HG02642 (cell line): ENCODE measurements around the gene PLAAT4.
"Not testable (repeated sequence)": the region's sequence is repeated elsewhere in the genome, so short reads cannot be mapped to it uniquely, and the experiment has no call there.

Experiments used
- ATAC-seq: cut with Tn5 transposase; IDR thresholded peaks from one replicate; pipeline ENCODE4 v1.9.1; 2021; ENCODE audit warnings: mild to moderate bottlenecking; ENCODE audit not compliant: unreplicated experiment, poor library complexity

PLAAT4 gene

DNA sequence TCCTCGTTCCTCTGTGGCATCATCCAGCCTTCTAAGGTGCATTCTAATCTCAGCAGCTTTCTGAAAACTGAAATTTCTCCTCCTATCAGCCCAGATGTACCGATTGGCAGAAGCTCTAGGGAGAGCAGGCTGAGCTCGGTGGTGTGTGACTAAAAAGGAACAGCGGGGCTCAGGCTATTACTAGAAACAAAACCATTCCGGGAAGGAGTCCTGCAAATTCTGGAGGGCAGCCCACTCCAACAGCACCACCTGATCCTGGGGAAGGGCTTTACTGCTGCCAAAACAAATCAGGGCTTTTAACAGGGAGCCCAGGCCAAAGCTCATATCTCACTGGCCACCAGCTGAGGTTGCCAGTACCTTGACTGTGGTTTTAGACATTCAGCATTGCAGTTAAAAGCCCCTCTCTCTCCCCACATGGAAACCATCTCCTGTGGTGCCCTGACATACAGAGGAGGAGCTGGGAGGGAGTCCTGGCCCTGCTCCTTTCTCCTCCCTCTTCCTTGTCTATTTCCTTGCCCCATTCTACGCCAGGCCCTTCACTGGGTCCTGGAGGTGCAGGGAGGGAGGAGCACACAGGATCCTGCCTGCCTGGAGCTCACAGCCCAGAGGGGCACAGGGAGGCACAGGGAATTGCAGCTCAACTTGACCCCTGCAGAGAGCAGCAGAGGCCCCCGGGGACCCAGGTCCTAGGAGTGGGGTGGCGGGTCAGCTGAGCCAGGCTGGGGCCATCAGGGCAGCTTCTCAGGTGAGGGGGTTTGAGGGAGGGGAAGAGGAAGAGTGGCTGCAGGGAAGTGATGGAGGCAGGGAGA is 889 bp downstream of the PLAAT4 start:
- ATAC-seq = no peak

DNA sequence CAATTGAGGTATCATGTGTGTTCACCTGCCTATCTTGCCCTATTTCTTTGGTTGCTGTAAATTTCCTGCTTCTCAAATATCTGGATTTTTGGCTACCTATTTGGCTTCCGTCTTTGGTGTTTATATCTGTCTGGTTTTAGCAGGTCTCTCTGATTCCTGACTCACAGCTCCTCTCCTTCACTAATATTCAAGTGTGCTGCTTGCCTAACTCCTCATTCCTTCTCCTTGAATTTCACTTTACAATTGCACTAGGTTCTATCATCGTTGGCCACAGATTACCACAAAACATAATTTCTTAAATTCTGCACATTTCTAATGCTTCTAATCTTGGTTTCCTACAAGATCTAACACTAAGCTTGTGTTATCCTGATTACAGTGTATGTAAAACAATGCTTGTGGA is 5.9 kb downstream of the PLAAT4 start:
- not testable (repeated sequence) for ATAC-seq

DNA sequence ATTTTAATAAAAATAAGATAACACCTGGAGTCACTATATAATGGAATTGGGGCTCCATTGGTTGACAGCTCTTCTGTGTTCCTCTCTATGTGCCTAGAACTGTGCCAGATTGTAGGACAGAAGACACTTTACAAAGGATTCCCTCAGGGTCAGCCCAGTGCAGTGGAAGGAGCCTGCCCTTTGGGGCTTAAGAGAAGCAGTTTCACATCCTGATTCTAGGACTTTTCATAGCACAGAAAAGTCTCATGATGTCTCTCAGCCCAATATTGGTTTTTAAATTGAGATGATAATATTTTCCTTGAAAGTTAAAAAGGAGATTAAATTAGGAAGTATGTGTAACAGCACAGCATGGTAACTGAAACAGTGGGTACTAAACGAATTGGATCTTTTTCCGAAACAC is 7.1 kb downstream of the PLAAT4 start:
- ATAC-seq = no peak

DNA sequence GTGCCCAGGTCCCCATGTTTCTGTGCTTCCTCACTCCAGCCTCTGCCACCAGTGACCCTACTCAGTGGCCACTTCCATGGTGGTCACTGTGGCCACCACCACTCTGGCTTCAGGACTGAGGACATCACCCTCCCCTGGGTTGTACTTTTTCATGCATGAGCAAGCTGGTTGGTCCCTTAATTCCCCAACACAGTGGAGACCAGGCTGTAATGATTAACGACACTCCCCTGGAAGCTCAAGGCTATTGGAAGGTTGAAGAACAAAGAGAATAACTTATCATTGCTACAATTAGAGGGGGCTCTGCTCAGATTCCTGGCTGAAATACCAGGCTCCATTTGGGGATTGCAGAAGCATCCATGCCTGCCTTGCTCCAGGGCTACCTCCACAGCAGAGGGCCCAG is 10.5 kb downstream of the PLAAT4 start:
- ATAC-seq = no peak

DNA sequence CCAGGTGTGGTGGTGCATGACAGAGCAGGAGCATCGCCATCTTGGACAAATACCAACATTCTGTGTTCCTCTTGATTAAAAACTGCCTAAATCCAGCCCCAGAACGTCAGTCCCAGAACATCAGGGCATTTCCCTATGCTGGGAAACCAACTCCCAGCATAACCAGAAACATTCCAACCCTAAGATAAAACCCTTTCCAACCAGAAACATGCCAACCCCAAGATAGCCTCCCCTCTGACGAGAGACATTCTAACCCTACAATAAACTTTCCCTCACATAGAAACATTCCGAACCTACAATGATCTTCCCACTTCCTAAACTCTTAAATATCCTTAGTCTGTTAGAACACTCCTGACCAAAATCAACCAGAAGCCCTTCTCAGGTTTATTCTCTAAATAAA is 11.6 kb downstream of the PLAAT4 start:
- ATAC-seq = no peak

DNA sequence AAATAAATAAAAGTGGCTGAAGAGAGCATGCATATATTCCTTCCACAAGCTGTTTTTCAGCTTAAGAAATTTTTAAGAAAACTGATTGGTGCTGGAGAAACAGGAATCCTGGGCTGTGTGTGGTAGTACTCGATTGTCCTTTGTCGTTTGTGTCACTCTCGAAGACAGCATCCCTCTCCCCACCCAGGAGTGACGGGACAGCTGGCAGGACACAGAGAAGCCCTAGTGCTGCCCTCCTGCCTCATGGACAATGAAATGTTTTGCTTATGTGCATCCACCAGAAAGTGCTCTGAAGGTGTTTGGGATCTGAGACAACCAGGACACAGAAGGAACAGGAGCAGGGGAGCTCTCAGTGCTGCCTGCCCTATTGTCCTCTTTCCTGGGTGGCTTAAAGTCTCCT is 12.8 kb downstream of the PLAAT4 start:
- no peak for ATAC-seq

DNA sequence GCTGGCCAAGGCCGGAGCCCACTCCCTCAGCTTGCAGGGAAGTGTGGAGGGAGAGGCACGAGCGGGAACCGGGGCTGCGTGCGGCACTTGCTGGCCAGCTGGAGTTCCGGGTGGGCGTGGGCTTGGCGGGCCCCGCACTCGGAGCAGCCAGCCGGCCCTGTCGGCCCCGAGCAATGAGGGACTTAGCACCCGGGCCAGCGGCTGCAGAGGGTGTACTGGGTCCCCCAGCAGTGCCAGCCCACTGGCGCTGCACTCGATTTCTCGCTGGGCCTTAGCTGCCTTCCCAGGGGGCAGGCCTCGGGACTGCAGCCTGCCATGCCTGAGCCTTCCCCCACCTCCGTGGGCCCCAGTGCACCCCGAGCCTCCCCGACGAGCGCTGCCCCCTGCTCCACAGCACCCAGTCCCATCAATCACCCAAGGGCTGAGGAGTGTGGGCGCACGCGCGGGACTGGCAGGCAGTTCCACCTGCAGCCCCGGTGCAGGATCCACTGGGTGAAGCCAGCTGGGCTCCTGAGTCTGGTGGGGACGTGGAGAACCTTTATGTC is 13.6 kb downstream of the PLAAT4 start:
- not testable (repeated sequence) for ATAC-seq

DNA sequence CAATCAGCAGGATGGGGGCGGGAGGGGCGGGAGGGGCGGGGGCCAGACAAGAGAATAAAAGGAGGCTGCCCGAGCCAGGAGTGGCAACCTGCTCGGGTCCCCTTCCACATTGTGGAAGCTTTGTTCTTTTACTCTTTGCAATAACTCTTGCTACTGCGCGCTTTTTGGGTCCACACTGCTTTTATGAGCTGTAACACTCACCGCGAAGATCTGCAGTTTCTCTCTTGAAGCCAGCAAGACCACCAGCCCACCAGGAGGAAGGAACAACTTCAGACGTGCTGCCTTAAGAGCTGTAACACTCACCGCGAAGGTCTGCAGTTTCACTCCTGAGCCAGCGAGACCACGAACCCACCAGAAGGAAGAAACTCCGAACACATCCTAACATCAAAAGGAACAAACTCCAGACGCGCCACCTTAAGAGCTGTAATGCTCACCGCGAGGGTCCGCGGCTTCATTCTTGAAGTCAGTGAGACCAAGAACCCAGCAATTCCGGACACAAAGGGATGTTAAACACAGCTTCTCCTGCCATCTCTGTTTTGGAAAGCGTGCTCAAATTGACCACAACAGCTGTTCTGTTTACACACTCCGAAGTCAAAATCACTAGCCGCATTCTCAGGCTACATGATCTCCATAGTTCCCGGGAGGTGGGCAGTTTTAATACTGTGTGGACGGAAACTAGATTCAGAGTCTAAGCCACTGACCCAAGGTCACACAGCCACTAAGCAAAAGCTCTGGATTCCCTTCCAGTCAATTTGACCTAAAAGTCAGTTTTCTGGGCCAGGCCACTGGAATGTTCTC is 14.7 kb downstream of the PLAAT4 start:
- ATAC-seq = no peak

DNA sequence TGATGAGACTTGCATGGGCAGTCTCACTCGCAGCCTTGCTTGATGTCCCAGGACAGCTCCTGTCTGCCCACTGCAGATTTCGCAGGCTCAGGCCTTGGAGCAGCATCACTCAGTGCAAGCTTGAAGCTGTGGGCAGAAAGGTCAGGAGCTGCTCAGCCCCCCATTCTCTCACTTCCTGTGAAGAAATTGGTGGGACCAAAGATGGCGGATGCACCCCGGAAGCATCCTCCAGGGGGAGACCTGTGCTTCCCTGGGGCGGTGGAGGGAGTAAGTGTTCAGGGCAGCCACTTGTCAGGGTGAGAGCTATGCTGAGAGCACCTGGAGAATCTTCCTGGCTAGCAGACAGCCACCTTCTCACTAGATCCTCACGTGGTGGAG is 15.3 kb downstream of the PLAAT4 start:
- ATAC-seq = no peak

DNA sequence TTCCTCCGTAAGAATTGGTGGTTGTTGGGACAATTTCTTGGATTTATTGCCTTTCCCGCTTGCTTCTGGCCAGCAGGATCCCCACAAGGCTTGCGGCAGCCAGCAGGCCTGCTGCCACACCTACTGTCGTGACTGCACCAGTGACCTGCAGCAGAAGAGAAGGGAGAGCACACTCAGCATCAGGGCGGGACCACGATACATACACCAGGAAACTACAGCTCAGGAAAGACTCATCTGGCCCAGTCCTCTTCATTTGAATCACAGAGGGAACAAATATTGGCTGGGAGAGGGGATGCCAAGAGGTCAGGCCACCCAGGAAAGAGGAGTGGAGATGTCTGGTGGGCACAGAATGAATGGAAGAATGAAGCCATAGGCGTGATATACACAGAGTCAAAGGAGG is 16.3 kb downstream of the PLAAT4 start:
- ATAC-seq = no peak

DNA sequence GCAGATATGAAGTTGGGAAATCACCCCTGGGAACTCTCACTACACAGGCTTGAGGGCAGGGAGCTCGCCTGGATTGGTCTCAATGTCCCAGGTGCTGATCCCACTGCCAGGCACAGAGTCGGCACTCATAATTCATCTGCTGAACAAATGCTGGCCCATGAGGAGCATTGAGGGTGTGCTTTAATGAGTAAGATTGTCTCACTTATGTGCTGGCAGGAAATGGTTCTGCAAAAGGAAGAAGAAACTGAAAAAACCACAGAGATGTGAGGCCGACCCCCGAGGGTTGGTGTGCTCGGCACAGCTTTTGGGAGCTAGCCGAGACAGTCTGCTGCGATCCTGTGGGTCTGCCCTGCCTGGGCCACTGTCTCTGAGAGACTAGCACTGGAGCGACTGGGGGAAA is 17.2 kb downstream of the PLAAT4 start:
- peak; percentile 76 for ATAC-seq

DNA sequence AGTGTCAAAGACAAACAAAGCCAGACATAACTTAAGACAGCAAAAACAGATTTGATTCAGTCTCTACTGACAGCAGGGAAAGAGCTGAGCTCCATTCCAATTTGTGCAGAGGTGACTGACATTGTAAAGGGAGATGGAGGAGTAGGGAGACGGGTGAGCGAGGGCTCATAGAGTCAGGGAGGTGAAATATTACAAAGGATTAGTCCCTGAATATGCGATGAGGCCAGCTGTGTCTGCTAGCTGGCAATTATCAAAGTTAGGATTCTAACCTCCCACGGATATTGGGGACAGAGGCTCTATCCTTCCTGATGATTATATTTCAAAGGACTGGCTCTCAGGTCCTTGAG is 18.2 kb downstream of the PLAAT4 start:
- ATAC-seq = no peak

DNA sequence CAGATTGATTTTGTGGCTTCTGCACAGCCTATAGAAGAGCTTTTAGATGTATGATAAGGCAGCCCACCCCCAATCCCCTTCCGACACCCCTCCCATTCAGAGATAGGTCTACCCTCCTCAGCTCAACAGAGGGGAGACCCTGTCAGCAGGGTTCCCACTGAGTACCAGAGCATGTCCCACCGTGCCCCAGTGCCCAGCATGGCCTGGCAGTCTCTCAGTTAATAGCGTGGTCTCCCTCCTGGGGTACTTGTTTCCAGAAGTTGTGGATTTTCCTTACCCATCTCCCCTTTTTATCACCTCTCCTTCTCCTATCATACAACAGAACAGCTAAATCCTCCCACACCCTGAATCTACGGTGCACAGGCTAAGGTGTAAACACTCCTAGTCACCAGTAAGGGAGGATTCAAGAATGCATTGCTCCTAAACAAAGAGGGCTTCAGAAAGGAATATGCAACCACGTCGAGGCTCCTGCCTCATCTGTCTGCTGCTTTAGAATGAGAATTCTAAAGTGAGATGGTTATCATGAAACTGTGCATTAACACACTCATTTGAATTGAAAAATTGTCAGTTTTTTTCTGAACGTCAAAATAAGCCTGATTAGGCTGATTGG is 19.9 kb downstream of the PLAAT4 start:
- no peak for ATAC-seq

DNA sequence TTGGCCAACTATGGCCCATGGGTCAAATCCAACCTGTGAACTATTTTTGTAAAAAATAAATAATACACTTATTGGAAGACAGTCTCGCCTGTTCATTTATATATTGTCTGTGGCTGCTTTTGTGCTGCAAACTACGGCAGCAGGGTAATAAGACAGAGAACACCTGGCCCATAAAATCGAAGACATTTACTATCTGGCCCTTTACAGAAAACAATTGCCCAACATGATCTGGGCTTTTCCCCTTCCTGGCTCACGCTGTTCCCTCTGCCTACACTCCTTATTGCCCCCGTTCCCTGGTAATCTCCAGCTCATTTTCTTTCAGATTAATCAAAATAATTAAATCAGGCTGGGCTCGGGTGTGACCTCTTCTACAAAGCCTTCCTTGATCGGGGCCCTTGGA is 21.0 kb downstream of the PLAAT4 start:
- ATAC-seq = no peak

DNA sequence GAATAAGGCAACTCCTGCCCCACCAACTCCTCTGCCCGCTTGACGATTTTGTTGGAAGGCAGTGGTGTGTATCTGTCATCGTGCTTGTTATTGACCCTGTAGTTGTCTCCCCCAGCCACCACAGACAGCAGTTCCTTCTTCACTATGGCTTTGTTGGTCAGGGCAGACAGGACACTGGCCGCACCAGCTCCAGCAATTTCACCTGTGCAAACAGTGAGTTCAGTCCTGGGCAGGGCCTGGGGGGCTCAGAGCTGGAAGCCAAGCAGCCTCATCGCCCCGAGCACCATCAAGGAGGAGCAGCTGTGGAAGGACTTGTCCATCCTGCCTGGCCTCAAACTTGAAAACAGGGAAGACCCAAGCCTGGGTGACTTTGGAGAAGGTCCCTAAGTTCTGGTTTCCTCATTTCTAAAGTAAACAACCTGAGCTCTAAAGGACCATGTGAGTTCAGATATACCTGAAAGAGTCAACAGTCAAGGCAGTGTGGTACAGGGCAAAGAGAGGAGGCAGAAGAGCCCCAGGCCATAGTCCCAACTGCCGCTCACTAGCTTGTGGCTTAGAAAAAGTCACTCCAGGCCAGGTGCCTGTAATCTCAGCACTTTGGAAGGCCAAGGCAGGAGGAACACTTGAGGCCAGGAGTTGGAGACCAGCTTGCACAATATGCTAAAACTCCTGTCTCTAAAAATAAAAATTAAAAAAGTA is 22.0 kb downstream of the PLAAT4 start:
- ATAC-seq = no peak

DNA sequence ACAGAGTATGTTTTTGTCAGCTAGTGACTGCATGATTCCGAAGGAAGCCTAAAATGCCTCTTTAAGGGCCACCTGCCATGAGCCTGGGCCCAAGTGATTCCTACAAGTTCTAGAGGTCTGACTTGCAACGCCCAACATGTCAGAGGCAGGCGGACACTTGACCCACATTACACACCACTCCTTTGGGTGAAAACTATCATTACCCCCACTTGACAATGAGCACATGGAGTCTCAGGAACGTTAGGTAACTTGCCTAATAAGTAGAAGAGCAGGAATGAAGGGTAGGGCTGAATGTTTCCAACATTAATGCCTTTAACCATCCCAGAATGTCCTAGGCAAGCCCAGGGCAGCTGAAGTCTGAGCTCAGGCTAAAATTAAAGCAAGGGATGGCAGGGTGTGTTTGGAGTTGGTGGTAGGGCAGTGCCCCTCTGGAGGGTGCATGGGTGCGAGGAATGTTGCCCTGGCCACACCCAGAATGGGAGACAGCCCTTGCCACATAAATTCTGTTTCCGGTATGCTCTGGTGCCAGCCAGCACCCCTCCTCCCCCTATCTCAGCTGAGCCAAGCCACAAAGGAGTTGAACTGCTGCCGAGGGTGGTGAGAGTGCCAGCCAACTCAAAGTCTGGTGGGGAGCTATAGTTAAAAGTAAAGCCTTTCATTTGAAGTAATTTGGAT is 24.0 kb downstream of the PLAAT4 start:
- ATAC-seq = no peak

DNA sequence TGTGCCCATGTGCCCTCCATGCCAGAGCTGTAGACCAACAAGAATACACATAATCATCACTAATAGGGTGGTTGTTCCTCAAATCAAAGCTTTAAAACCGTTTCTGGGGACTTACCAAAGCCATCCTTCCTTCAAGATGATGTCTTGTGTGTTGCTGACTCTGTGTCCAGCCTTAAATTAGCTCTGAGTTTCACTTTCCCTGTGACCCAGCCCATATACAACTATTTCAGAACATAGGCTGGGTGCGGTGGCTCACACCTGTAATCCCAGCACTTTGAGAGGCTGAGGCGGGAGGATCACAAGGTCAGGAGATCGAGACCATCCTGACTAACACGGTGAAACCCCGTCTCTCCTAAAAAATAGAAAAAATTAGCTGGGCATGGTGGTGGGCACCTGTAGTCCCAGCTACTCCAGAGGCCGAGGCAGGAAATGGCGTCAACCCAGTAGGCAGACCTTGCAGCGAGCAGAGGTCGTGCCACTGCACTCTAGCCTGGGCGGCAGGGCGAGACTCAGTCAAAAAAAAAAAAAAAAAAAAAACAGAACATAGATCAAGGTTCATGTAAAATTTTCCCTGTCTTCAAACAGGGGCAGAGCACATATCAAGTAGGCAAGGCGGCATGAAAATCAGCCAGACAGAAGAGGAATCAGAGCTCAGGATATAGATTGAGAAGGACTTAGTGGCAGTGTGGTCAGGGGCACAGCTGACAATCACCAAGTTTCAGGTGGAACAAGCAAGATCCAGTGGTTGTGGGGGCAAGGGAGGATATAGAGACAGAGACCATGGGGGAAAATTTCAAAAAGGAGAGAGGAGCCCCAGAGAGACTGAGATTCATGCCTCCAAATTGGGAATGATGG is 26.8 kb downstream of the PLAAT4 start, which contains the start of gene PLAAT2:
TSS of gene PLAAT2 (minus strand) at position 179 of the 855 bp plus-strand sequence. CDS start at position 124, 55 bp downstream.
- ATAC-seq = peak; percentile 5

DNA sequence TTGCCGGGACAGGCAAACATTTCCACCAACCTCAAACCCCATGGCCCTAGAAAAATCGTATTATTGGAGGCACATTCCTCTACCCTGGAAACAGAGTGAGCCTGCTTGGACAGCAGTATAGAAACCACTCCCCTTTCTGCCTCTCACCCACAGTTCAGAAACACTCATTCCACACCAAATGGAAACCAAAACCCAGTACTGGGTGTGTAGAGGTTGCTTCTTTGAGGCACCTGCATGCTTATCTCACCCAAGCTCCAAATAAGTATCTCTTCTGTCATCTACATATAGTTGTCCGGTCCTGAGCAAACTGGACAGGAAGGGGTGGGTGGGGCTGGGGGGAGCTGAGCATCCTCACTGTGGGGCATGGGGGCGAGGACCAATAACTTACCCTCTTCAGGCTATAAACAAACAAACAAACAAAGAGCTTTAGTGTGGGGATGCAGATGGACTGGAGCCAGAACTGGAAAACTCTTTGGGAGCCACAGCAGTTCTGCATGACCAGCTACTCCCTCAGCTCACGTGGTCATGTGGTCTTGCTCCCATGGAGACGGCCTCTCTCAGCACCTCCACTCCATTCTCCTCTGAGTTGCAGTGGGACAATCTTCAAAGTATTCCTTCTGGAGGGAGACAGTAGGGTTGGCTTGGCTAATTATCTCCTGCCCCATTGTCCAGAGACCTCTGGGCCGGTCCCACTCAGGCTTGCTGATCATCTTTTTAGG is 27.6 kb downstream of the PLAAT4 start:
- ATAC-seq = peak; percentile 77
